GM18507 (cell line): ENCODE data around the gene PAK1.

Source experiments
- DNase-seq: peaks from one replicate; pipeline ENCODE4 v3.0.0; 2011; ENCODE audit warnings: low read depth; ENCODE audit not compliant: insufficient read length; ENCODE audit errors: extremely low spot score
- FAIRE-seq: peaks from 2 replicates; lab custom pipeline; 2011; peaks lifted over from hg19 to GRCh38; lab: Jason Lieb, UNC

PAK1 gene

DNA sequence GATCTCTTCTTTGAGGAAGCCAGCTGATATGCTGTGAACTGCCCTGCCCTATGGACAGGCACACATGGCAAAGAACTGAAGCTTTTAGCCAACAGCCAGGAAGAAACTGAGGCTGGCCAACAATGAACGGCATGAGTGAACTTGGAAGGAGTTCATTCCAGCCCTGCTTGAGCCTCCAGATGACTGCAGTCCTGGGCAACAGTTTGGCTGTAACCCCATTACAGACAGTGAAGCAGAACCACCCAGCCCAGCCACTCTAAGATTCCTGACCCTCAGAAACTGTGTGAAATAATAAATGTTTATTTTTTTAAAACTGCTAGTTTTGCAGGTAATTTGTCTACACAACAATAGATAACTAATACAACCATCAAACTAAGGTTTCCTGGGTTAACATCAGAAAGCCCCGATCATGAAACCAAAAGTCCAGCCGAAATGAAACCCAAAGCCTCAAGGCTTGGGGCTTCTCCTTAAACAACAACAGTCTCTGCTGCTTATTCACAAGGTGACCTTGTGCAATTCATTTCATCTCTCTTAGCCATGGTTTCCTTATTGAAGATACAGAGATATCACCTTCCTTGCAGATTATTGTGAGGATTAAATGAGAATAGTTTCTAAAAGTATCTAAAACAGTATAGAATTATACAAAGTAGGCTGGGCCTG lies 31.4 kb downstream of the PAK1 start:
- peak; percentile 92 for FAIRE-seq

GRCh38 chr11:77441426-77441825 lies 32.5 kb downstream of the PAK1 start:
- FAIRE-seq (peak; percentile 69), DNase-seq (no peak)

More for the DNA sequence above, 31.4 kb downstream of the PAK1 start:
- no peak for DNase-seq

GRCh38 chr11:77440678-77441077 lies 33.2 kb downstream of the PAK1 start:
- FAIRE-seq (peak; percentile 77), DNase-seq (no peak)

DNA sequence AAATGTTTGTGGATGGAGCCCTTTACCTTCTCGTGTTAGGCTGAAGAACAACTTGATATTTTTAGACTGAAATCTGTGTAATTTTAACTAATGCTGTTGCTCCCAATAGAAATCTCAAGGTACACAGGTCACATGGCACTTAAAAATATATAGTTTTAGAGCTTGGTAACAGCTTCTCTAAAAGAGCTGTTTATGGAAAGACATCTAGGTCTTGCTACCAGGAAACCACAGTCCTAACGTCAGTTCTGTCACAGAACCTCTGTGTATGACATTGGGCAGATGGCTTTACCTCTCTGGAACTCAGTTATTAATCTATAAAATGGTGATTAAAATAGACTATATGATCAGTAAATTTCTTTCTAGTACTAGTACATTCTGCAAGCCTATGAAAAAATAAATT lies 35.4 kb downstream of the PAK1 start:
- no peak for DNase-seq

DNA sequence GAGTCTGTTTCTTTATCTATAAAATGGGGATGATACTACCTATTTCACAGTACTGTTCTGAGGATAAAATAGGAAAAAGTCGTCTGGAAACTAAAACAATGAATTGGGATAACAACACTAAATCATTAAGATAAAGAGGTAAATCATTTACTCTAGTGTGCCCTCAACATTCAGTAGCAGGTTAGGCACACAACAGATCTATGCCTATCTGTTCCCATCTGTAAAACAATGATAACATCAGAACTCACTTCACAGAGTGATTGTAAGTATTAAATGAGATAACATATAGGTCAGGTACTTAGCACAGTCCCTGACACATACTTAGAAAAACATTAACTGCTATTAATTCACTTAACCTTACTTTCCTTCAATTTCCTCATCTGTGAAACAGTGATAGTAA lies 36.9 kb downstream of the PAK1 start:
- no peak for FAIRE-seq
- no peak for DNase-seq

More for the DNA sequence above, 35.4 kb downstream of the PAK1 start:
- FAIRE-seq, result peak; percentile 82

DNA sequence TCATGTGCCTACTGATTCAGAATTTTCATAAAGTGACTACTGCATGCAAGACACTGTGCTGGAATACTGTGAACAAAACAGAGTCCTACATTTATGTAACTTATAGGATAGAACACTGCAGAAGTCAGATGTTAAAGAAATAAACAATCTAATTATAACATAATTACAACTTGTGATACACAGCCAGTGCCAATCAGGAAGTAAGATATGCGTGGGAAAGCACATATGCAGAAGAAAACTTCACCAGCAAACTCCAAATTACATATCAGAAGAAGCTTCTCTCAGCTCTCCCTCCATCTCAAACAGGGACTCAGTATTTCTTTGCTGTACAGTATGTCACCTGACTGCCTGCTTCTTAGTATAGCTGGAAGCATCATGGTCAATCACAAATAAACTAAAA lies 37.4 kb downstream of the PAK1 start:
- FAIRE-seq, result no peak
- no peak for DNase-seq

DNA sequence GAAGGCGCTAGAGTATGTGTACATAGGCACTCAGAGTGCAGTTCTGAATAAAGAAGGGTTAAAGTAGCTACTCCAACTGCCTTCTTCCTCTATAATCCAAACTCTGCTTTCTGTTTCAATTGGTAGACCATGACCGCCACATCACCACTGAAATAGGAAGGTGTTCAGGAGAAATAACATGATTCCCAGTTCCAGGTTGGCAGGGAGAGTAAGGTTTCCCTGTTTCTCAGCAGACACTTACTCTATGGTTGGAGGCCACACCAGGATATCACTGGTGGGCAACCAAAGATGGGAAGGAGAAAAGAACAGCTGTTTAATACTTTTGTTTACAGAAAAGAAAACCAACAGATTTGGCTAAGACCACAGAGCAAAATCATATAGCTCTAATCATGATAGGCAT lies 37.9 kb downstream of the PAK1 start:
- DNase-seq (no peak), FAIRE-seq (peak; percentile 65)

DNA sequence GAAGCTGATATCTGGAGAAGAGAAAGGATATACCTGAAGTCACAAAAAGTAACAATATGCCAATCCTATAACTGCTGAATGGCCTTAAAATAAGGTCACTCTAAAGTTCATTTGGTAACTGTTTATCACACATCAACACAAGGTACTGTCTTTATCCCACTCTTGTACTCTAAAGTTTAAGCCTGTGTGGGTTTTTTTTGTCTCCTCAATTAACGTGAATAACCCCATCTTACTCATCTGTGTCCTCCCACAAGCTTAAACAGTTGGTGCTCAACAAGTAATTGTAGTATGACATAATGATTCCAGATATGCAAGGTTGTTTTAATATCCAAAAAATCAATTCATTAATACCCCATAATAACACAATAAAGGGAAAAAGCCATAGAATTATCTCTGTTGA lies 42.1 kb downstream of the PAK1 start:
- DNase-seq (no peak), FAIRE-seq (no peak)

GRCh38 chr11:77428598-77428997 lies 45.3 kb downstream of the PAK1 start:
- no peak for DNase-seq
- no peak for FAIRE-seq

DNA sequence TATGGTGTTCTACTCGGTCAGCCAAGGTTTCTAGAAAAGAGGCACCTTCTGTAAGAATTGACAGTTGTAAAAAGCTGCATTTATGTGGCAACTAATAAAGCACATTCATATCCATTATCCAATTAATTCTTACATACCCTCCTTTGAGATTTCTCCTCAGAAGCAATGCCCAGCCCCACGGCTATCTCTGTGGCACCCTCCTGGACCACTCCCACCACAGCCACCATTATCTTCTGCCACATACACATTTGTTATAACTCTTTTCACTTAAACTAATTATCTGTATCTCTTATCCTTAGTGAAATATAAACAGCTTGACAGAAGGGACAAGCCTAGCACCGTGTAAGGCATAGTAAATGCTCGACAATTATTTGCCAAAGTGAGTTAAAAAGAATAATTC lies 48.5 kb downstream of the PAK1 start:
- FAIRE-seq (no peak), DNase-seq (no peak)

DNA sequence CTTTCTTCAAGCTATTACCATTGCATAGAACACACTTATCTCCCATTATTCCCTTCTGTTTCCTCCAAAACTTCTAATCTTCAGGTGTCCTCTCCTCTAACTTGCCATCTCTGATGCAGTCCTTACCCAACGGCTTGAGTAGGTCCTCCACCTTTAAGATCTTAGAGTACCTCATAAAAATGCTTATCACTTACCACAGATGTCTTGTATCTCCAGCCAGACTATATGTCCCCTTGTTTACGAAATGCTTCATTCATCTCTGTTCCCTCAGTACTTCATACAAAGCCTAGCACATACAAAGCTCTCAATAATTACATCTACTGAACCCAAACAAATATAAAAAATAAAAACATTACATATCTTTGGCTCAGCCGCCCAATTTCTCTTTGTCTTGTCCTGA lies 49.2 kb downstream of the PAK1 start:
- DNase-seq (no peak), FAIRE-seq (no peak)

- FAIRE-seq (no peak), DNase-seq (no peak)
These were observed 50.3 kb downstream of the PAK1 start for GRCh38 chr11:77423624-77424023.

- no peak for FAIRE-seq
- no peak for DNase-seq
These were observed 51.2 kb downstream of the PAK1 start for GRCh38 chr11:77422687-77423086.

- FAIRE-seq (no peak), DNase-seq (no peak)
These were observed 52.7 kb downstream of the PAK1 start for GRCh38 chr11:77421041-77421723.

- no peak for DNase-seq
These were observed 54.8 kb downstream of the PAK1 start for GRCh38 chr11:77418971-77419597.

GRCh38 chr11:77418155-77418970 lies 55.5 kb downstream of the PAK1 start:
- no peak for DNase-seq
- FAIRE-seq, result peak; percentile 84

More at GRCh38 chr11:77418971-77419597, 54.8 kb downstream of the PAK1 start:
- FAIRE-seq, result no peak

- DNase-seq, result no peak
These were observed 57.5 kb downstream of the PAK1 start for GRCh38 chr11:77416357-77416756.

GRCh38 chr11:77413850-77414460 lies 59.9 kb downstream of the PAK1 start:
- no peak for FAIRE-seq

More at GRCh38 chr11:77416357-77416756, 57.5 kb downstream of the PAK1 start:
- FAIRE-seq, result no peak

DNA sequence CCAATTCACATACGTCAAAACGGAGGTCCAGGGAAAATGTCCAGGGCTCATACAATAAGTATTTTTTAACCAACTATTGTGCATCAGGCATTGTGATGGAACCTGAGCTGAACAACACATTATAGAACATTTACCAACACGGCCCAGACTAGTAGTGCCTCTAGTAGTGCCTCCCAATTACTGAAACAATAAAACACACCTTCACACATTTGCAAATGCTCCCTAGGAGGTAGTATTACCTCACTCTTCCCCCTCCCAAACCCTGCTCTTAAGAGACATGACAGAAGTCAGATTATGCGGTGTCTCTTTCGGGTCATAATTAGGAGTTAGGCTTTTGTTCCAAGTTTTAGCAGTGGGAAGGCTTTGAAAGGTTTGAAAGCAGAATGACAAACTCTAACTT lies 61.1 kb downstream of the PAK1 start:
- no peak for FAIRE-seq

More at GRCh38 chr11:77413850-77414460, 59.9 kb downstream of the PAK1 start:
- DNase-seq, result no peak

More for the DNA sequence above, 61.1 kb downstream of the PAK1 start:
- DNase-seq, result no peak
